Measurements from ENCODE around the gene TMEM242. TPM values are rescaled to one million over a fixed set of nuclear protein-coding genes. Genes with fewer than 3 reads are reported as not detected.

Gene TMEM242
- total and polyA plus RNA-seq, 2 experiments from 2014 or later = 6.4 to 14.5 TPM

- no peak overlapping the region for H3K4me3 ChIP-seq
These were observed 54.5 kb downstream of the TMEM242 start for GRCh38 chr6:157268835-157269234.

GRCh38 chr6:157268396-157268795 lies 54.9 kb downstream of the TMEM242 start:
- Histone ChIP-seq H3K9me3 (ENCODE audit: low read depth) (no peaks in the 10 kb centered on the region), H2AFZ (0 out of 2 replicates have a peak overlapping the region, but pooled peaks have one; percentile 69), H3F3A (ENCODE audit: insufficient read depth) (peaks cover 9% of the 10 kb centered on the region), H3K27ac (no peak overlapping the region), H3K9ac (no peak overlapping the region), H3K79me2 (ENCODE audit: insufficient read depth) (no peaks in the 10 kb centered on the region), H4K20me1 (ENCODE audit: insufficient read depth) (no peaks in the 10 kb centered on the region), H3K4me2 (ENCODE audit: unreplicated experiment) (no peak overlapping the region), H3K27me3 (replicated peaks; ENCODE audit: insufficient read depth) (no peaks in the 10 kb centered on the region), H3K9me2 (ENCODE audit: insufficient read depth) (no peaks in the 10 kb centered on the region), H3K4me1 (ENCODE audit: insufficient read depth) (peaks cover 13% of the 10 kb centered on the region), H3K36me3 (ENCODE audit: low read depth) (no peaks in the 10 kb centered on the region), H3K4me3 (no peak overlapping the region)
- no peak for TF ChIP-seq EZH2 (IDR thresholded peaks at IDR 0.05; ENCODE audit: insufficient read depth, poor library complexity, severe bottlenecking)
- TF ChIP-seq EZH2phosphoT487 (IDR thresholded peaks at IDR 0.05; ENCODE audit: insufficient read depth, low read depth) = no peak
- no peak for DNase-seq
- WGBS, 2 experiments (ENCODE audit: low coverage in 1 of 2, low lambda C conversion rate in 2 of 2, missing lambda C conversion rate in 2 of 2) = 89 to 98% methylated on average over 6 of the region's 6 CpGs
- in situ Hi-C loops (cut with MboI) = no loop called here

More at GRCh38 chr6:157268835-157269234, 54.5 kb downstream of the TMEM242 start:
- Histone ChIP-seq H3K4me1 (ENCODE audit: insufficient read depth) (peaks cover 13% of the 10 kb centered on the region), H3K27me3 (replicated peaks; ENCODE audit: insufficient read depth) (no peaks in the 10 kb centered on the region), H3K9ac (peak overlapping the region; percentile 18; the same call in 1 of the 2 replicates), H3K79me2 (ENCODE audit: insufficient read depth) (no peaks in the 10 kb centered on the region), H4K20me1 (ENCODE audit: insufficient read depth) (no peaks in the 10 kb centered on the region), H3K36me3 (ENCODE audit: low read depth) (no peaks in the 10 kb centered on the region), H3K9me3 (ENCODE audit: low read depth) (no peaks in the 10 kb centered on the region), H3F3A (ENCODE audit: insufficient read depth) (peaks cover 9% of the 10 kb centered on the region), H3K9me2 (ENCODE audit: insufficient read depth) (no peaks in the 10 kb centered on the region), H3K4me2 (ENCODE audit: unreplicated experiment) (peak overlapping the region; percentile 35), H2AFZ (peak overlapping the region; percentile 69), H3K27ac (peak overlapping the region; percentile 11; the same call in 1 of the 2 replicates)
- 42 to 51% methylated on average over 6 of the region's 6 CpGs for WGBS, 2 experiments (ENCODE audit: low coverage in 1 of 2, low lambda C conversion rate in 2 of 2, missing lambda C conversion rate in 2 of 2)
- TF ChIP-seq EZH2 (IDR thresholded peaks at IDR 0.05; ENCODE audit: insufficient read depth, poor library complexity, severe bottlenecking) (no peak), EZH2phosphoT487 (IDR thresholded peaks at IDR 0.05; ENCODE audit: insufficient read depth, low read depth) (no peak)
- DNase-seq = peak; percentile 48
- in situ Hi-C loops (cut with MboI) = no loop called here

- WGBS, 2 experiments (ENCODE audit: low coverage in 1 of 2, low lambda C conversion rate in 2 of 2, missing lambda C conversion rate in 2 of 2) = 91 to 96% methylated on average over 7 of the region's 7 CpGs
- no peak for DNase-seq
- peaks cover 13% of the 10 kb centered on the region for H3K4me1 ChIP-seq (ENCODE audit: insufficient read depth)
- no peaks in the 10 kb centered on the region for H3K79me2 ChIP-seq (ENCODE audit: insufficient read depth)
- no peak overlapping the region for H3K4me3 ChIP-seq
- no peaks in the 10 kb centered on the region for H4K20me1 ChIP-seq (ENCODE audit: insufficient read depth)
- TF ChIP-seq EZH2 (IDR thresholded peaks at IDR 0.05; ENCODE audit: insufficient read depth, poor library complexity, severe bottlenecking) (no peak), EZH2phosphoT487 (IDR thresholded peaks at IDR 0.05; ENCODE audit: insufficient read depth, low read depth) (no peak)
- no peaks in the 10 kb centered on the region for H3K36me3 ChIP-seq (ENCODE audit: low read depth)
- no peak overlapping the region for H3K27ac ChIP-seq
- H3K9ac ChIP-seq = no peak overlapping the region
- no peak overlapping the region for H2AFZ ChIP-seq
- no peak overlapping the region for H3K4me2 ChIP-seq (ENCODE audit: unreplicated experiment)
- H3K9me3 ChIP-seq (ENCODE audit: low read depth) = no peaks in the 10 kb centered on the region
- H3K27me3 ChIP-seq (replicated peaks; ENCODE audit: insufficient read depth) = no peaks in the 10 kb centered on the region
- peaks cover 9% of the 10 kb centered on the region for H3F3A ChIP-seq (ENCODE audit: insufficient read depth)
- no peaks in the 10 kb centered on the region for H3K9me2 ChIP-seq (ENCODE audit: insufficient read depth)
- in situ Hi-C loops (cut with MboI) = no loop called here
These were observed 55.7 kb downstream of the TMEM242 start for GRCh38 chr6:157267654-157268053.

- in situ Hi-C loops (cut with MboI) = no loop called here
- TF ChIP-seq EZH2 (IDR thresholded peaks at IDR 0.05; ENCODE audit: insufficient read depth, poor library complexity, severe bottlenecking) = no peak
- no peak for TF ChIP-seq EZH2phosphoT487 (IDR thresholded peaks at IDR 0.05; ENCODE audit: insufficient read depth, low read depth)
- Histone ChIP-seq H3F3A (ENCODE audit: insufficient read depth) (peaks cover 9% of the 10 kb centered on the region), H3K4me2 (ENCODE audit: unreplicated experiment) (no peak overlapping the region), H3K4me1 (ENCODE audit: insufficient read depth) (peaks cover 13% of the 10 kb centered on the region), H3K79me2 (ENCODE audit: insufficient read depth) (no peaks in the 10 kb centered on the region), H4K20me1 (ENCODE audit: insufficient read depth) (no peaks in the 10 kb centered on the region), H2AFZ (no peak overlapping the region), H3K27ac (no peak overlapping the region), H3K9me2 (ENCODE audit: insufficient read depth) (no peaks in the 10 kb centered on the region), H3K4me3 (no peak overlapping the region), H3K9me3 (ENCODE audit: low read depth) (no peaks in the 10 kb centered on the region), H3K27me3 (replicated peaks; ENCODE audit: insufficient read depth) (no peaks in the 10 kb centered on the region), H3K9ac (no peak overlapping the region), H3K36me3 (ENCODE audit: low read depth) (no peaks in the 10 kb centered on the region)
- 92 to 94% methylated on average over 18 of the region's 18 CpGs for WGBS, 2 experiments (ENCODE audit: low coverage in 1 of 2, low lambda C conversion rate in 2 of 2, missing lambda C conversion rate in 2 of 2)
- DNase-seq = no peak
These were observed 56.2 kb downstream of the TMEM242 start for GRCh38 chr6:157267109-157267611.
